HepG2 (cell line): ENCODE measurements around the gene PDE8B. TPM values are rescaled to one million over a fixed set of nuclear protein-coding genes. Genes with fewer than 3 reads are reported as not detected.

Experiments
- AGO1 ChIP-seq: fragments of 200-400 bp; formaldehyde crosslinking; IDR thresholded peaks from 2 replicates; pipeline ENCODE4 v1.6.1; 2017; ENCODE audit warnings: mild to moderate bottlenecking, low read depth, low read length, moderate library complexity; ENCODE audit not compliant: poor library complexity, severe bottlenecking
- GLMP ChIP-seq: sonication (generic); formaldehyde crosslinking; IDR thresholded peaks from 2 replicates; pipeline ENCODE4 v1.9.0; 2021; ENCODE audit warnings: missing genetic modification reagents, mild to moderate bottlenecking, borderline replicate concordance
- HES4 ChIP-seq: sonication (generic); formaldehyde crosslinking; IDR thresholded peaks from 2 replicates; pipeline ENCODE4 v1.9.0; 2021; ENCODE audit warnings: mild to moderate bottlenecking, missing genetic modification reagents, borderline replicate concordance
- KDM1A ChIP-seq: IDR thresholded peaks from 2 replicates; pipeline ENCODE4 v1.6.1; 2016; ENCODE audit warnings: missing compliant biosample characterization
- PAWR ChIP-seq: sonication (generic); formaldehyde crosslinking; IDR thresholded peaks from 2 replicates; pipeline ENCODE4 v1.4.0; 2020; ENCODE audit warnings: missing genetic modification reagents, mild to moderate bottlenecking, borderline replicate concordance
- ZNF10 ChIP-seq: sonication (generic); formaldehyde crosslinking; IDR thresholded peaks from 2 replicates; pipeline ENCODE4 v1.4.0; 2020; ENCODE audit warnings: mild to moderate bottlenecking, low read depth, missing genetic modification reagents, borderline replicate concordance
- ZNF207 ChIP-seq: fragments of 450-650 bp; IDR thresholded peaks from 2 replicates; pipeline ENCODE4 v1.6.1; 2016; ENCODE audit warnings: antibody characterized with exemption, borderline replicate concordance
- ZNF556 ChIP-seq: sonication (generic); formaldehyde crosslinking; IDR thresholded peaks from 2 replicates; pipeline ENCODE4 v1.4.0; 2020; ENCODE audit warnings: mild to moderate bottlenecking, missing genetic modification reagents, borderline replicate concordance
- polyA plus RNA-seq, 8 experiments: library from polyadenylated mRNA; depleted of rRNA in 3 of 8; stranded (reverse) in 7 of 8; unstranded in 1 of 8; fragments of >200 nt; fragmentation: Illumina TruSeq in 4 of 8; extraction: Trizol in 4 of 8; gene quantifications; 2 replicates each; pipeline versions ENCODE4 v1.2.1 to v1.2.3, GENCODE V29; 2011 to 2016; ENCODE audit warnings: low read depth in 4 of 8, missing spikeins in 1 of 8, mixed read lengths in 1 of 8; ENCODE audit not compliant: insufficient read depth in 1 of 8
- total RNA-seq, 5 experiments: library from RNA; depleted of rRNA; stranded (reverse); fragments of >200 nt; fragmentation: Illumina TruSeq; extraction: Trizol; gene quantifications; 2 replicates each; pipeline ENCODE4 v1.2.3, GENCODE V29; 2016; ENCODE audit warnings: low read depth in 1 of 5
- TF ChIP-seq, protein P1 (sequence below): sonication (generic); formaldehyde crosslinking; IDR thresholded peaks from 2 replicates; pipeline ENCODE4 v1.4.0; 2020; ENCODE audit warnings: missing genetic modification reagents

Gene PDE8B
- total and polyA plus RNA-seq, 2 of the 13 experiments (the other 11 are each of a cell fraction or from before 2014, with no cell fraction given) = 0.07 TPM; not detected in 1

- TF ChIP-seq, protein P1, sequence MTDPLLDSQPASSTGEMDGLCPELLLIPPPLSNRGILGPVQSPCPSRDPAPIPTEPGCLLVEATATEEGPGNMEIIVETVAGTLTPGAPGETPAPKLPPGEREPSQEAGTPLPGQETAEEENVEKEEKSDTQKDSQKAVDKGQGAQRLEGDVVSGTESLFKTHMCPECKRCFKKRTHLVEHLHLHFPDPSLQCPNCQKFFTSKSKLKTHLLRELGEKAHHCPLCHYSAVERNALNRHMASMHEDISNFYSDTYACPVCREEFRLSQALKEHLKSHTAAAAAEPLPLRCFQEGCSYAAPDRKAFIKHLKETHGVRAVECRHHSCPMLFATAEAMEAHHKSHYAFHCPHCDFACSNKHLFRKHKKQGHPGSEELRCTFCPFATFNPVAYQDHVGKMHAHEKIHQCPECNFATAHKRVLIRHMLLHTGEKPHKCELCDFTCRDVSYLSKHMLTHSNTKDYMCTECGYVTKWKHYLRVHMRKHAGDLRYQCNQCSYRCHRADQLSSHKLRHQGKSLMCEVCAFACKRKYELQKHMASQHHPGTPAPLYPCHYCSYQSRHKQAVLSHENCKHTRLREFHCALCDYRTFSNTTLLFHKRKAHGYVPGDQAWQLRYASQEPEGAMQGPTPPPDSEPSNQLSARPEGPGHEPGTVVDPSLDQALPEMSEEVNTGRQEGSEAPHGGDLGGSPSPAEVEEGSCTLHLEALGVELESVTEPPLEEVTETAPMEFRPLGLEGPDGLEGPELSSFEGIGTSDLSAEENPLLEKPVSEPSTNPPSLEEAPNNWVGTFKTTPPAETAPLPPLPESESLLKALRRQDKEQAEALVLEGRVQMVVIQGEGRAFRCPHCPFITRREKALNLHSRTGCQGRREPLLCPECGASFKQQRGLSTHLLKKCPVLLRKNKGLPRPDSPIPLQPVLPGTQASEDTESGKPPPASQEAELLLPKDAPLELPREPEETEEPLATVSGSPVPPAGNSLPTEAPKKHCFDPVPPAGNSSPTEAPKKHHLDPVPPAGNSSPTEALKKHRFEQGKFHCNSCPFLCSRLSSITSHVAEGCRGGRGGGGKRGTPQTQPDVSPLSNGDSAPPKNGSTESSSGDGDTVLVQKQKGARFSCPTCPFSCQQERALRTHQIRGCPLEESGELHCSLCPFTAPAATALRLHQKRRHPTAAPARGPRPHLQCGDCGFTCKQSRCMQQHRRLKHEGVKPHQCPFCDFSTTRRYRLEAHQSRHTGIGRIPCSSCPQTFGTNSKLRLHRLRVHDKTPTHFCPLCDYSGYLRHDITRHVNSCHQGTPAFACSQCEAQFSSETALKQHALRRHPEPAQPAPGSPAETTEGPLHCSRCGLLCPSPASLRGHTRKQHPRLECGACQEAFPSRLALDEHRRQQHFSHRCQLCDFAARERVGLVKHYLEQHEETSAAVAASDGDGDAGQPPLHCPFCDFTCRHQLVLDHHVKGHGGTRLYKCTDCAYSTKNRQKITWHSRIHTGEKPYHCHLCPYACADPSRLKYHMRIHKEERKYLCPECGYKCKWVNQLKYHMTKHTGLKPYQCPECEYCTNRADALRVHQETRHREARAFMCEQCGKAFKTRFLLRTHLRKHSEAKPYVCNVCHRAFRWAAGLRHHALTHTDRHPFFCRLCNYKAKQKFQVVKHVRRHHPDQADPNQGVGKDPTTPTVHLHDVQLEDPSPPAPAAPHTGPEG (CRISPR knock-in tag) = no peak
- no peak for TF ChIP-seq ZNF207
- no peak for TF ChIP-seq GLMP (CRISPR knock-in tag)
- TF ChIP-seq ZNF10 (CRISPR knock-in tag) = no peak
- no peak for TF ChIP-seq AGO1
- no peak for TF ChIP-seq PAWR
- TF ChIP-seq KDM1A (CRISPR knock-in tag) = no peak
- TF ChIP-seq ZNF556 (CRISPR knock-in tag) = no peak
- TF ChIP-seq HES4 (CRISPR knock-in tag) = no peak
- TF ChIP-seq, all 625 proteins: peak for 0
Measured at GRCh38 chr5:77200663-77201062, 9.8 kb upstream of the PDE8B start (continued).
